GM18951 (cell line): Measurements from ENCODE around the gene IGFN1.
"Not testable (repeated sequence)": the region's sequence is repeated elsewhere in the genome, so short reads cannot be mapped to it uniquely, and the experiment has no call there.

ENCODE experiments used
- POLR2A ChIP-seq: IDR thresholded peaks from 4 replicates; pipeline ENCODE4 v1.6.1; 2011; ENCODE audit warnings: mild to moderate bottlenecking; ENCODE audit not compliant: insufficient read length, insufficient read depth; ENCODE audit errors: extremely low read depth
- in situ Hi-C: fragments of 300-500 bp; cut with MboI; formaldehyde crosslinking; loops from one replicate; pipeline ENCODE4 v1.12.0; 2022; ENCODE audit warnings: low sequenced_read_pairs, mixed read lengths, inconsistent platforms; ENCODE audit not compliant: unreplicated experiment

IGFN1 gene

GRCh38 chr1:201153474-201154388, 36.9 kb upstream of the IGFN1 start:
- in situ Hi-C loops: no loop called here
- peak; percentile 43 for TF ChIP-seq POLR2A

- no peak for TF ChIP-seq POLR2A
- in situ Hi-C loops: no loop called here
Measured at GRCh38 chr1:201154389-201155165, 36.0 kb upstream of the IGFN1 start, which contains the start of gene TMEM9. TMEM9 (minus strand) TSS chr1:201154474; CDS start chr1:201153923, 551 bp downstream.

GRCh38 chr1:201155354-201155753, 35.3 kb upstream of the IGFN1 start:
- in situ Hi-C loops: no loop called here
- TF ChIP-seq POLR2A: no peak

- in situ Hi-C loops: no loop called here
- no peak for TF ChIP-seq POLR2A
Measured at GRCh38 chr1:201156346-201156745, 34.3 kb upstream of the IGFN1 start.

- in situ Hi-C loops: no loop called here
- TF ChIP-seq POLR2A: no peak
Measured at GRCh38 chr1:201156819-201157218, 33.8 kb upstream of the IGFN1 start.

- in situ Hi-C loops: no loop called here
- no peak for TF ChIP-seq POLR2A
Measured at GRCh38 chr1:201157949-201158348, 32.7 kb upstream of the IGFN1 start.

GRCh38 chr1:201163036-201163435, 27.6 kb upstream of the IGFN1 start:
- in situ Hi-C loops: not testable (repeated sequence)

GRCh38 chr1:201163707-201164106, 26.9 kb upstream of the IGFN1 start:
- TF ChIP-seq POLR2A: no peak
- in situ Hi-C loops: no loop called here

- in situ Hi-C loops: no loop called here
- TF ChIP-seq POLR2A: no peak
Measured at GRCh38 chr1:201164645-201165044, 26.0 kb upstream of the IGFN1 start.

GRCh38 chr1:201167041-201167991, 23.3 kb upstream of the IGFN1 start:
- in situ Hi-C loops: no loop called here
- TF ChIP-seq POLR2A: no peak

- in situ Hi-C loops: no loop called here
- no peak for TF ChIP-seq POLR2A
Measured at GRCh38 chr1:201169203-201169602, 21.4 kb upstream of the IGFN1 start.

- no peak for TF ChIP-seq POLR2A
- in situ Hi-C loops: no loop called here
Measured at GRCh38 chr1:201169971-201170532, 20.6 kb upstream of the IGFN1 start.
